Measurements from ENCODE around the gene DMD.

Gene DMD

DNA sequence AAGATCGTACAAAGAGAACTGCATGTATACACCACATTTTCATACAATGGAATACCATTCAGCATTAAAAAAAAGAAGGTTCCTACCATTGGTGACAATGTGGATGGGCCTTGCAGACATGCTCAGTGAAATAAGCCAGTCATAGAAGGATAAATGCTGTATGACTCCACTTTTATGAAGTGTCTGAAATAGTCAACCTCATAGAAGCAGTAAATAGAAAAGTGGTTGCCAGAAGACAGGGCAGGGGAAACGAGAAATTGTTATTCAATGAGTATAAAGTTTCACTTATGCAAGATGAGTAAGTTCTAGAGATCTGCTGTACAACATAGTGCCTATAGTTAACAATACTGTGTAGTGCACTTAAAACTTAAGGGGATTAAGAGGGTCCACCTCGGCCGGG lies 1882.1 kb downstream of the DMD start:
- no peaks in the 10 kb centered on the region for H3K9me3 ChIP-seq (ENCODE audit: insufficient read depth, low read depth, low read length)
- H3K9ac ChIP-seq (ENCODE audit: low read depth, low read length), result no peak overlapping the region
- no peak overlapping the region for H3K27ac ChIP-seq (ENCODE audit: low read length)
- no peaks in the 10 kb centered on the region for H3K36me3 ChIP-seq (ENCODE audit: insufficient read depth, low read depth, low read length)
- no peaks in the 10 kb centered on the region for H3K27me3 ChIP-seq (ENCODE audit: insufficient read depth, low read length)
- no peak overlapping the region for H3K4me3 ChIP-seq (ENCODE audit: low read length)
- no peaks in the 10 kb centered on the region for H3K4me1 ChIP-seq (ENCODE audit: insufficient read depth, low read length)

DNA sequence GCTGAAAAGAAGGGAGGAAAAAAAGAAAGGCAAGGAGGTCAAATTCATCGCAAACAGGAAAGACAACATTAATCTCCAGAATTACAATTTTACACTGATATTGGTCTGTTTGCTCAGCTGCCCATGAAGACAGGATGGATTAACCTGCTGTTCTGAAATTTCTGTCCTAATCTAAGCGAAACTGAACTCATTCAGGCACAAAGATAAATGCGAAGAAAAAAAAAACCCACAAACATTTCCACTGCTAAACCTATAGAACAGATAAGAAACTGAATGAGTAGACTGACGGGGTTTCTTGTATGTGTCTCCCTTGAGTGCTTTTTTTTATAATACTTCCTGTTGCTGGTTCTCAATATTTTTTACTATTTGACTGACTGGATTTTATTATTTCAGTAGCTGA lies 1887.7 kb downstream of the DMD start:
- H3K36me3 ChIP-seq (ENCODE audit: insufficient read depth, low read depth, low read length), result no peaks in the 10 kb centered on the region
- no peak overlapping the region for H3K27ac ChIP-seq (ENCODE audit: low read length)
- H3K9me3 ChIP-seq (ENCODE audit: insufficient read depth, low read depth, low read length), result no peaks in the 10 kb centered on the region
- H3K9ac ChIP-seq (ENCODE audit: low read depth, low read length), result no peak overlapping the region
- peaks cover 14% of the 10 kb centered on the region; the same call in 1 of the 2 replicates for H3K4me1 ChIP-seq (ENCODE audit: insufficient read depth, low read length)
- no peak overlapping the region for H3K4me3 ChIP-seq (ENCODE audit: low read length)
- H3K27me3 ChIP-seq (ENCODE audit: insufficient read depth, low read length), result no peaks in the 10 kb centered on the region

DNA sequence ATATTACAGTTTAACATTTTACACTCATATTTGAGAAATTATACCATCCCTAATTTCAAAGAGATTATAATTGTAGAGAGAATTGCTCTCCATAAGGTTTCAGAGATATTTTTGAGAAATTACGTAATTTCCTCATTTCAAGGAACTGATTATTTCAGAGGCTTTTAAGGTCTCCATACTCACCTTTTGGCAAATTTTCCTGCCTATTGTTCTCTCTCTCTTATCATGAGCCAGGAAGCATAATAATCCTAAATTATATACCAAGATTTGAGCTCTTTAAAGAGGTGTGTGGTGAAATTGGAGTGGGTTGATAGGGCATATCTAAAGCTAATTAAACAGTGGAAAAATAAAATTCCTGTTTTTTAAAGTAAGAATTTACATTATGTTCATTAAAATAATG lies 1890.6 kb downstream of the DMD start:
- H3K27ac ChIP-seq (ENCODE audit: low read length), result no peak overlapping the region
- no peaks in the 10 kb centered on the region for H3K36me3 ChIP-seq (ENCODE audit: insufficient read depth, low read depth, low read length)
- H3K4me1 ChIP-seq (ENCODE audit: insufficient read depth, low read length), result peaks cover 14% of the 10 kb centered on the region; the same call in 1 of the 2 replicates
- no peak overlapping the region for H3K4me3 ChIP-seq (ENCODE audit: low read length)
- H3K9me3 ChIP-seq (ENCODE audit: insufficient read depth, low read depth, low read length), result no peaks in the 10 kb centered on the region
- H3K27me3 ChIP-seq (ENCODE audit: insufficient read depth, low read length), result no peaks in the 10 kb centered on the region
- H3K9ac ChIP-seq (ENCODE audit: low read depth, low read length), result no peak overlapping the region

DNA sequence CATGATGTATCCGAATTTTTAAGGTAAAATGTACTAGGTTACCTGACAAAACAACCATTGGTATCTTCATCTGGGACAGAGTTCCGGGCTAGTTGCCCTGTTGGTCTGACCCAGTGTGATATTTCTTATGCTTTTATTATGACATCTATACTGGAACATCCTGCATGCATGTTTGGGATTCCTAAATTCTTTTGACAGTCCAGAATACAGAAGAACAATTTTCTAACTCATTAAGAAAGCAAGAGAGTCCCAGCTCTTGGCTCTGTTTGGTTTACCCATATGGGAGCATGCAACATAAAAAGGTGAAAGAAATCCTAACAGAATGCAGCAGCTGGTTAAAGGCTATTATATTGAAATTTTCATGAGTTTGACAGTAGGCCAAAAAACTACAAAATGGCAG lies 1891.8 kb downstream of the DMD start:
- Histone ChIP-seq H3K9ac (ENCODE audit: low read depth, low read length) (no peak overlapping the region), H3K4me3 (ENCODE audit: low read length) (no peak overlapping the region), H3K27ac (ENCODE audit: low read length) (no peak overlapping the region), H3K9me3 (ENCODE audit: insufficient read depth, low read depth, low read length) (no peaks in the 10 kb centered on the region), H3K27me3 (ENCODE audit: insufficient read depth, low read length) (no peaks in the 10 kb centered on the region), H3K36me3 (ENCODE audit: insufficient read depth, low read depth, low read length) (no peaks in the 10 kb centered on the region), H3K4me1 (ENCODE audit: insufficient read depth, low read length) (peaks cover 14% of the 10 kb centered on the region; the same call in 1 of the 2 replicates)

DNA sequence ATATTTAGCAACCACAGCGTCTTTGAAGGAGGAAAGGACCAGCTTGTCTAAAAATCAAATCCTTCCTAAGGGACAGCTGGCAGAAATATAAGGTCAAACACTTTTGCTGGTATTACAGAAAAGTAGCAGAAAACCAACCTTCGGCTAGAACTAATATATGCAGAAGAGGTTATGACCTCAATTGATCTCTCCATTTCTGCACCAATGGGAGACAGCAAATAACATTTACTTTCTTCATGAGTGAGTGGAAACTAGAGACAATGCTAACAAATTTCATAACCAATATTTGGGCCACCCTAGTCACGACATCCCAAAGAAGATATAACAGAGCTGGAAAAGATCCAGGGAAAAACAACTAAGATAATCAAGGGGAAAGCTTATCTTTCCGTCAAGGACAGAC lies 1892.5 kb downstream of the DMD start:
- no peaks in the 10 kb centered on the region for H3K9me3 ChIP-seq (ENCODE audit: insufficient read depth, low read depth, low read length)
- H3K27ac ChIP-seq (ENCODE audit: low read length), result no peak overlapping the region
- no peaks in the 10 kb centered on the region for H3K36me3 ChIP-seq (ENCODE audit: insufficient read depth, low read depth, low read length)
- no peaks in the 10 kb centered on the region for H3K27me3 ChIP-seq (ENCODE audit: insufficient read depth, low read length)
- H3K9ac ChIP-seq (ENCODE audit: low read depth, low read length), result no peak overlapping the region
- H3K4me1 ChIP-seq (ENCODE audit: insufficient read depth, low read length), result peaks cover 14% of the 10 kb centered on the region; the same call in 1 of the 2 replicates
- no peak overlapping the region for H3K4me3 ChIP-seq (ENCODE audit: low read length)

DNA sequence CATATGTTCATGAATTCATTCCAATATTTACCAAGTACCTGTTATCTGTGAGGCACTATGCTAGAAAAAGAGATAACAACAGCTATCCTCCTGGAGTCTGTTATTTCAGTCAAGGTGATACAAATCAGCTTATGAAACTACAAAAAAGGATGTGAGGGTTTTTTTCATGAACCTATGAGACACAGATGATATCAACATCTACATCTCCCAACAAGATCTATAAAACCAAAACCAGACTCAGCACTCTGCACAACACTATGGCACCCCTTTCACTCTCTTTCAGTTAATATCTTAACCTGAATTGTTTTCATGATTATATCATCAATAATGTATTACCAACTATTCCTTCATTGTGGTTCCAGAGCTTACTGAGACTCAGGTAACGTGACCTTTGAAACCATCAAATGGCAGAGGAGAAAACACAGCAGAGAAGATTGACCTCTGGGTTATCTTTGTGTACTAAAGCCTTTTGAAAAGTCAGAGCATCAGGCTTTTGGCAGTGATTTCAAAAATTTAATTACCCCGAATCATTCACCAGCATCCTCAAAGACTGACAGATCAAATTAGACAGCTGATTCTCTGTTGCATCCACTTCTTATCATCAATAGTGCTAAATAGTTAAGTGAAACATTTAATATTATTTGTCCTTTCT lies 1894.9 kb downstream of the DMD start:
- Histone ChIP-seq H3K9me3 (ENCODE audit: insufficient read depth, low read depth, low read length) (no peaks in the 10 kb centered on the region), H3K27me3 (ENCODE audit: insufficient read depth, low read length) (no peaks in the 10 kb centered on the region), H3K4me3 (ENCODE audit: low read length) (no peak overlapping the region), H3K9ac (ENCODE audit: low read depth, low read length) (no peak overlapping the region), H3K27ac (ENCODE audit: low read length) (no peak overlapping the region), H3K4me1 (ENCODE audit: insufficient read depth, low read length) (no peaks in the 10 kb centered on the region), H3K36me3 (ENCODE audit: insufficient read depth, low read depth, low read length) (no peaks in the 10 kb centered on the region)

DNA sequence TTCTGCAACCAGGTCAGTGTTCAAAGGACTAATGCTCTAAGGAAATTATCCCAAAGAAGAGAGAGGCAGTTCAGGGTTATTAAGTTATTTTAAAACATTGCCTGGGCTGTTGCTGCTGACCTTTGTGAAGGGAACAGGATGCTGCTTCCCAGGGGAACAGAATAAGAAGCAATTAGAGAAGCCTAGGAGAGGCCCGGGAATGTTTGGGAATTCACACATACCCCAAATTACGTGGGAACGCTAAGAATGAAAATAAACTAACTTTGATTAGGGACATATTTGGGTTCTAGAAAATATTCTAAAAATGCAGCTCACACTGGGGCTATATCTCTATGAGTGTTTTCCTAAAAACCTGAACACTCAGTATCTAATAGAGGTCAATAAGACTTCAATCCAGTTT lies 1896.4 kb downstream of the DMD start:
- Histone ChIP-seq H3K36me3 (ENCODE audit: insufficient read depth, low read depth, low read length) (no peaks in the 10 kb centered on the region), H3K9ac (ENCODE audit: low read depth, low read length) (no peak overlapping the region), H3K4me1 (ENCODE audit: insufficient read depth, low read length) (no peaks in the 10 kb centered on the region), H3K27ac (ENCODE audit: low read length) (no peak overlapping the region), H3K9me3 (ENCODE audit: insufficient read depth, low read depth, low read length) (no peaks in the 10 kb centered on the region), H3K27me3 (ENCODE audit: insufficient read depth, low read length) (no peaks in the 10 kb centered on the region), H3K4me3 (ENCODE audit: low read length) (no peak overlapping the region)

DNA sequence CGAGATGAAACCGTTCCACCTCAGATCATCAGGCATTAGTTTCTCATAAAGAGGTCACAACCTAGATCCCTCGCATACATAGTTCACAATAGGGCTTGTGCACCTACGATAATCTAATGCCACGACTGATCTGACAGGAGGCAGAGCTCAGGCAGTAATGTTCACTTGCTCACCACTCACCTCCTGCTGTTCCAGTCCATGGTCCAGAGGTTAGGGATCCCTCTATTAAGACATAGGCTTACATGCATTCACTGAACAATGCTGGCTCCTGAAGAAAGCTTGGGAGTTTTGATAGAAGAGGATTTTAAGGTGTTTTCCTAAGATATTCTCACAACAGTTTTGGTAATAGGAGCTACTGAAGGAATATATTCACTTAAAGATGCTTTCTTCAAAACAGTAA lies 1903.4 kb downstream of the DMD start:
- H3K9ac ChIP-seq (ENCODE audit: low read depth, low read length), result no peak overlapping the region
- H3K4me3 ChIP-seq (ENCODE audit: low read length), result no peak overlapping the region
- H3K36me3 ChIP-seq (ENCODE audit: insufficient read depth, low read depth, low read length), result no peaks in the 10 kb centered on the region
- no peaks in the 10 kb centered on the region for H3K9me3 ChIP-seq (ENCODE audit: insufficient read depth, low read depth, low read length)
- H3K27ac ChIP-seq (ENCODE audit: low read length), result no peak overlapping the region
- no peaks in the 10 kb centered on the region for H3K4me1 ChIP-seq (ENCODE audit: insufficient read depth, low read length)
- no peaks in the 10 kb centered on the region for H3K27me3 ChIP-seq (ENCODE audit: insufficient read depth, low read length)

DNA sequence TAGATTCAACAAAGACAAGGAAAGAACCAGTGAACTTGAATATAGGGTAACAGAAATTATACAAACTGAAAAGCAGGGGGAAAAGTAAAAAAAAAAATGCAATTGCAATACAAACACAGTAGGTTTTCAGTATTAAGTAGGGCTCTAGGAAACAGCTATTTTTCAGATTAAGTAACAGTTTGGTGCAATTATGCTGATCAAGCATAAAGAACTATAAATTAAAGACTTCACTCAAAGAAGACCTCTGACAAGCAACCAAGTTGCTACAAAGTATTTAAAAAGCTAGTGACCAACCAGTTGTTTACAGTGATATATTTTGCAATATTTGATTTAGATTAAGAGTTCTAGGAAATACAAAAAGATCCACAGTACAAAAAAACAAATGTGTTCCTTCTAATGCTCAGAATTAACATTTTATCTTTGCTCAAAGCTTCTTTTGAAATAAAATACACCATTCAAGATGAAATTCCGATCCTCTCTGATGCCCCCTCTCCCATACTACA lies 1908.7 kb downstream of the DMD start:
- Histone ChIP-seq H3K27ac (ENCODE audit: low read length) (no peak overlapping the region), H3K9me3 (ENCODE audit: insufficient read depth, low read depth, low read length) (no peaks in the 10 kb centered on the region), H3K36me3 (ENCODE audit: insufficient read depth, low read depth, low read length) (no peaks in the 10 kb centered on the region), H3K9ac (ENCODE audit: low read depth, low read length) (no peak overlapping the region), H3K4me3 (ENCODE audit: low read length) (no peak overlapping the region), H3K4me1 (ENCODE audit: insufficient read depth, low read length) (no peaks in the 10 kb centered on the region; the same call in 1 of the 2 replicates), H3K27me3 (ENCODE audit: insufficient read depth, low read length) (no peaks in the 10 kb centered on the region)

DNA sequence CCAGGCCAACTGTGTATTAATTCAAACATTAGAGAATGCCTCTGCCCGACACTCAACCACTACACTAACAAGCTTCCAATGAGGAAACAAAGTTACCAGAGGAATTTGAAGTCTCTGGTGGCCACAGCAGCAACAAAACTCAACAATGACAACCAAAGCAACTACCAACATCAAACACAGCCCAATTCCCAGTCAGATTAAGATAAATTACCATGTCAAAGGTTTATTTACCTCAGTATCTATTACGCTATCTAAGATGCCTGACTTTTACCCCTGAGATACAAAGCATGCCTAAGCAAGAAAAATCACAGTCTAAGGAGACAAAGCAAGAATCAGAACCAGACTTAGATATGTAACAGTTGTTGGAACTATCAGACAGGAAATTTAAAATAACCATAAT lies 1909.4 kb downstream of the DMD start:
- Histone ChIP-seq H3K9me3 (ENCODE audit: insufficient read depth, low read depth, low read length) (no peaks in the 10 kb centered on the region), H3K4me3 (ENCODE audit: low read length) (no peak overlapping the region), H3K27me3 (ENCODE audit: insufficient read depth, low read length) (no peaks in the 10 kb centered on the region), H3K36me3 (ENCODE audit: insufficient read depth, low read depth, low read length) (no peaks in the 10 kb centered on the region), H3K9ac (ENCODE audit: low read depth, low read length) (no peak overlapping the region), H3K4me1 (ENCODE audit: insufficient read depth, low read length) (no peaks in the 10 kb centered on the region; the same call in 1 of the 2 replicates), H3K27ac (ENCODE audit: low read length) (no peak overlapping the region)

DNA sequence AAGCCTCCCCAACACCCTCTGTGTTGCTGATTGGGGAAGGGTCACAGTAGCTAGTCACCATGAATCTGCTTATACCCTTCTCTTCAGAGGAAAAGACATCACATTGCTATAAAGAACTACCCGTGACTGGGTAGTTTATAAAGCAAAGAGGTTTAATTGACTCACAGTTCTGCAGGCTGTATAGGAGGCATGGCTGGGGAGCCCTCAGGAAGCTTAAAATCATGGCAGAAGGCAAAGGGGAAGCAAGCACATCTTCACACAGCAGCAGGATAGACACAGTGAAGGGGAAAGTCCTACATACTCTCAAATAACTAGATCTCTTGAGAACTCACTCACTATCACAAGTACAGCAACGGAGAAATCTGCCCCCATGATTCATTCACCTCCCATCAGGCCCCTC lies 1910.1 kb downstream of the DMD start:
- no peak overlapping the region for H3K4me3 ChIP-seq (ENCODE audit: low read length)
- H3K9ac ChIP-seq (ENCODE audit: low read depth, low read length), result no peak overlapping the region
- no peak overlapping the region for H3K27ac ChIP-seq (ENCODE audit: low read length)
- no peaks in the 10 kb centered on the region for H3K27me3 ChIP-seq (ENCODE audit: insufficient read depth, low read length)
- no peaks in the 10 kb centered on the region for H3K9me3 ChIP-seq (ENCODE audit: insufficient read depth, low read depth, low read length)
- no peaks in the 10 kb centered on the region for H3K36me3 ChIP-seq (ENCODE audit: insufficient read depth, low read depth, low read length)
- no peaks in the 10 kb centered on the region; the same call in 1 of the 2 replicates for H3K4me1 ChIP-seq (ENCODE audit: insufficient read depth, low read length)

DNA sequence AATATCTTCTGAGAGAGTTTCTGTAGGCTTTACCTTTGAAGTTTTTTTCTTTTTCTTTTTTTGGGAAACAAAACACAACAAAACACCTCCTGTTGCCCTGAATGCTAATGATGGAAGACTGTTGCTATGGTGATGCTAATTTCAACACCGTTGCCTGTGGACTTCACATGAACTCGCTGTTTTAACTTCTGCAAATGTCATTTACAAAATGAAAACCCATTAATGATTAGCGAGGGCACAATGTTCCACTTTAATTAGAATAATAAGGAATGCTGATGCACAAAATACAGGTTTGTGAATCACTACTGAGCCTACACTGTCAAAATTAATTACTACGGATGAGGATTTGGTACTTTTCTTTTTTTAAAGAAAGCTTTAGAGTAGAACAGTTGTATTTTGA lies 1912.4 kb downstream of the DMD start:
- no peaks in the 10 kb centered on the region for H3K27me3 ChIP-seq (ENCODE audit: insufficient read depth, low read length)
- H3K9ac ChIP-seq (ENCODE audit: low read depth, low read length), result no peak overlapping the region
- no peaks in the 10 kb centered on the region; the same call in 1 of the 2 replicates for H3K4me1 ChIP-seq (ENCODE audit: insufficient read depth, low read length)
- no peak overlapping the region for H3K27ac ChIP-seq (ENCODE audit: low read length)
- H3K36me3 ChIP-seq (ENCODE audit: insufficient read depth, low read depth, low read length), result no peaks in the 10 kb centered on the region
- no peaks in the 10 kb centered on the region for H3K9me3 ChIP-seq (ENCODE audit: insufficient read depth, low read depth, low read length)
- no peak overlapping the region for H3K4me3 ChIP-seq (ENCODE audit: low read length)

Data from iPS-20b (cell line).